Heart left ventricle (tissue), 16 donors: ENCODE results near the gene PDE7B. TPM values are rescaled to one million over a fixed set of nuclear protein-coding genes. Genes with fewer than 3 reads are reported as not detected.
"Not testable (repeated sequence)": the region's sequence is repeated elsewhere in the genome, so short reads cannot be mapped to it uniquely, and the experiment has no call there.

Source experiments
- ATAC-seq, 4 donors: fragments of 200-7000 bp; cut with Tn5 transposase; one replicate each; pipeline ENCODE4 v1.9.1; 2020 to 2022; ENCODE audit warnings: moderate library complexity in 4 of 4, mild to moderate bottlenecking in 3 of 4, moderate number of reproducible peaks in 1 of 4
- DNase-seq, 5 donors: peaks; one replicate each; pipeline ENCODE4 v3.0.0-alpha.2; 2020
- H3K27ac ChIP-seq, 12 donors: fragments of 200-600 bp; sonication (generic) in 4 of 12; one replicate each; pipeline versions ENCODE4 v1.5.0 to v1.8.0; 2016 to 2022; ENCODE audit warnings: mild to moderate bottlenecking in 2 of 12
- H3K27me3 ChIP-seq, 9 donors: fragments of 200-600 bp; sonication (generic) in 2 of 9; one replicate each; pipeline versions ENCODE4 v1.5.1 to v1.8.0; 2016 to 2022; ENCODE audit warnings: mild to moderate bottlenecking in 3 of 9
- H3K36me3 ChIP-seq, 9 donors: fragments of 200-600 bp; sonication (generic) in 2 of 9; one replicate each; pipeline versions ENCODE4 v1.5.0 to v1.8.0; 2018 to 2022; ENCODE audit warnings: mild to moderate bottlenecking in 2 of 9
- H3K4me1 ChIP-seq, 12 donors: fragments of 200-600 bp; sonication (generic) in 4 of 12; one replicate each; pipeline versions ENCODE4 v1.5.0 to v1.8.0; 2016 to 2022; ENCODE audit warnings: mild to moderate bottlenecking in 3 of 12
- H3K4me3 ChIP-seq, 12 donors: fragments of 200-600 bp; sonication (generic) in 4 of 12; one replicate each; pipeline versions ENCODE4 v1.5.0 to v1.8.0; 2017 to 2022; ENCODE audit warnings: mild to moderate bottlenecking in 9 of 12, moderate library complexity in 4 of 12
- H3K9me3 ChIP-seq, 12 donors: fragments of 200-600 bp; sonication (generic) in 4 of 12; one replicate each; pipeline versions ENCODE4 v1.5.0 to v1.8.0; 2016 to 2022; ENCODE audit warnings: mild to moderate bottlenecking in 1 of 12
- CTCF ChIP-seq, 12 donors: fragments of 200-600 bp; sonication (generic) in 4 of 12; IDR thresholded peaks; one replicate each; pipeline versions ENCODE4 v1.5.0 to v1.8.0; 2018 to 2022; ENCODE audit warnings: antibody characterized with exemption in 12 of 12, mild to moderate bottlenecking in 5 of 12
- POLR2A ChIP-seq, 2 donors: fragments of 450-650 bp; IDR thresholded peaks; one replicate each; pipeline ENCODE4 v1.6.1; 2017; ENCODE audit warnings: antibody characterized with exemption in 2 of 2, mild to moderate bottlenecking in 2 of 2, moderate library complexity in 2 of 2
- WGBS, 4 donors: extraction: QIAGEN DNeasy Blood & Tissue Kit in 2 of 4; methylation state at CpG; one replicate each; pipeline versions ENCODE4 v1.1.5 to v1.1.7; 2013 to 2018; 5-methylcytosine and 5-hydroxymethylcytosine counted together
- intact Hi-C, 10 donors: fragments of 100-400 bp; cut with DNase I; formaldehyde crosslinking; loops; one replicate each; pipeline versions ENCODE4 v1.11.1 to v1.14.2; 2022
- polyA plus RNA-seq, 2 donors: library from polyadenylated mRNA; stranded (reverse); fragments of 200-250 nt; gene quantifications; one replicate each; pipeline ENCODE4 v1.2.3, GENCODE V29; 2013
- total RNA-seq, 9 donors: library from RNA; depleted of rRNA in 2 of 9; stranded (reverse); fragments of >200 nt in 2 of 9; fragmentation: NEBNext Ultra II Directional in 3 of 9; extraction: Animal tissue kit (Norgen Biotek cat#: 25700) in 3 of 9; gene quantifications; one replicate each; pipeline versions ENCODE4 v1.1.0 to v1.2.4, GENCODE V29; 2016 to 2023
- donor health status: ischemic (EF 13 %, LVEDD 7.1; RV severe dilation, severe dysfunction).
- donor health status: healthy with polysubstance abuse.
- donor health status: DM: no; HTN: yes; CAD: no.
- donor health status: DM: no; HTN: no; CAD: no.
- donor health status: ischemic (EF 25% LVEDD 6.9; RV normal size, moderate dysfunction).
- donor health status: ischemic (EF 25% LVEDD 5.7; RV mildly dilated, moderate dysfunction).
- donor health status: healthy.
- donor health status: DM: yes; HTN: yes; CAD: no.
- donor health status: ischemic (EF 35%, LVEDD 5.7; RV mildly dilated, moderate dysfunction).
- donor health status: nonischemic (EF 11% LVEDD 7.7; RV severe dilation, severe dysfunction).
- donor health status: DM: yes; HTN: yes; CAD: no.
- donor health status: PGD.
- donor health status: ischemic (EF 29% LVEDD 5.4; RV normal size, mild dysfunction).
- donor health status: nonischemic (EF 23%, LVEDD 6.1; RV moderate dilation, normal function).

The PDE7B gene
- total and polyA plus RNA-seq, 11 donors: 4.4 to 29.1 (median 9.0) TPM

GRCh38 chr6:136213853-136214252 is 362.4 kb downstream of the PDE7B start:
- TF ChIP-seq CTCF (IDR thresholded peaks at IDR 0.05): no peak
- ATAC-seq (no peak), DNase-seq (no peak)
- no peaks in the 10 kb centered on the region for H3K36me3 ChIP-seq
- H3K9me3 ChIP-seq: no peaks in the 10 kb centered on the region
- H3K4me3 ChIP-seq: no peak overlapping the region
- no peaks in the 10 kb centered on the region for H3K4me1 ChIP-seq
- intact Hi-C loops: no loop called here
- H3K27me3 ChIP-seq: no peaks in the 10 kb centered on the region
- H3K27ac ChIP-seq: no peak overlapping the region

GRCh38 chr6:136216503-136217401 is 365.3 kb downstream of the PDE7B start:
- Histone ChIP-seq H3K4me1 (no peaks in the 10 kb centered on the region), H3K4me3 (no peak overlapping the region), H3K27ac (no peak overlapping the region), H3K9me3 (peaks cover 0 to 20% (median 2%) of the 10 kb centered on the region in 12 donors), H3K27me3 (no peaks in the 10 kb centered on the region), H3K36me3 (no peaks in the 10 kb centered on the region)
- intact Hi-C loops: no loop called here
- 85 to 87% (median 86%) methylated on average over 10 of the region's 10 CpGs for WGBS, 4 donors
- ATAC-seq (no peak), DNase-seq (no peak)
- no peak for TF ChIP-seq POLR2A (IDR thresholded peaks at IDR 0.05)
- no peak for TF ChIP-seq CTCF (IDR thresholded peaks at IDR 0.05)

GRCh38 chr6:136224974-136225373 is 373.5 kb downstream of the PDE7B start:
- not testable (repeated sequence) for H3K27ac ChIP-seq, ATAC-seq, DNase-seq, H3K4me3 ChIP-seq, H3K36me3 ChIP-seq, H3K27me3 ChIP-seq
- WGBS, 4 donors: 95 to 97% (median 96%) methylated on average over 4 of the region's 4 CpGs
- Histone ChIP-seq H3K4me1 (peaks cover 0 to 29% (median 2%) of the 10 kb centered on the region in 12 donors), H3K9me3 (peaks cover 0 to 14% (median under 1%) of the 10 kb centered on the region in 12 donors)
- intact Hi-C loops: loop anchor here (2.0 to 10.0 kb wide), 13 partner anchors 188 to 773 kb away; partner anchors contain the start of gene PDE7B (in 1 of the 10)

- 71 to 79% (median 77%) methylated on average over 5 of the region's 5 CpGs for WGBS, 4 donors
- ATAC-seq (no peak), DNase-seq (no peak)
- intact Hi-C loops: loop anchor here (2.0 to 10.0 kb wide), 13 partner anchors 188 to 773 kb away; partner anchors contain the start of gene PDE7B (in 1 of the 10)
- H3K27me3 ChIP-seq: no peaks in the 10 kb centered on the region
- peak overlapping the region in 2 of 12 donors; percentile 6 to 28 for H3K27ac ChIP-seq
- no peak overlapping the region for H3K4me3 ChIP-seq
- peaks cover 0 to 30% (median 2%) of the 10 kb centered on the region in 12 donors for H3K4me1 ChIP-seq
- H3K36me3 ChIP-seq: no peaks in the 10 kb centered on the region
- no peak for TF ChIP-seq POLR2A (IDR thresholded peaks at IDR 0.05)
- peaks cover 0 to 9% (median 0%) of the 10 kb centered on the region in 12 donors for H3K9me3 ChIP-seq
These were observed 374.0 kb downstream of the PDE7B start for GRCh38 chr6:136225496-136225895.

GRCh38 chr6:136226027-136226673 is 374.6 kb downstream of the PDE7B start:
- peaks cover 0 to 4% (median 0%) of the 10 kb centered on the region in 12 donors for H3K9me3 ChIP-seq
- ATAC-seq: peak; percentile 73 to 91 (median 79)
- WGBS, 4 donors: 21 to 28% (median 24%) methylated on average over 12 of the region's 12 CpGs
- DNase-seq: peak in 4 of 5 donors; percentile 39 to 63 (median 50)
- H3K27ac ChIP-seq: peak overlapping the region in 6 of 12 donors; percentile 3 to 39 (median 17)
- intact Hi-C loops: loop anchor here (1.0 to 10.0 kb wide), 19 partner anchors 189 to 774 kb away; partner anchors contain the start of gene PDE7B (in 1 of the 10)
- TF ChIP-seq CTCF (IDR thresholded peaks at IDR 0.05) (peak; percentile 99 to 100 (median 100)), POLR2A (IDR thresholded peaks at IDR 0.05) (no peak)
- H3K4me3 ChIP-seq: peak overlapping the region in 9 of 12 donors; percentile 16 to 49 (median 27)
- no peaks in the 10 kb centered on the region for H3K27me3 ChIP-seq
- peaks cover 0 to 34% (median 2%) of the 10 kb centered on the region in 12 donors for H3K4me1 ChIP-seq
- no peaks in the 10 kb centered on the region for H3K36me3 ChIP-seq
